ENCODE data around the gene PPIA.

The PPIA gene

DNA sequence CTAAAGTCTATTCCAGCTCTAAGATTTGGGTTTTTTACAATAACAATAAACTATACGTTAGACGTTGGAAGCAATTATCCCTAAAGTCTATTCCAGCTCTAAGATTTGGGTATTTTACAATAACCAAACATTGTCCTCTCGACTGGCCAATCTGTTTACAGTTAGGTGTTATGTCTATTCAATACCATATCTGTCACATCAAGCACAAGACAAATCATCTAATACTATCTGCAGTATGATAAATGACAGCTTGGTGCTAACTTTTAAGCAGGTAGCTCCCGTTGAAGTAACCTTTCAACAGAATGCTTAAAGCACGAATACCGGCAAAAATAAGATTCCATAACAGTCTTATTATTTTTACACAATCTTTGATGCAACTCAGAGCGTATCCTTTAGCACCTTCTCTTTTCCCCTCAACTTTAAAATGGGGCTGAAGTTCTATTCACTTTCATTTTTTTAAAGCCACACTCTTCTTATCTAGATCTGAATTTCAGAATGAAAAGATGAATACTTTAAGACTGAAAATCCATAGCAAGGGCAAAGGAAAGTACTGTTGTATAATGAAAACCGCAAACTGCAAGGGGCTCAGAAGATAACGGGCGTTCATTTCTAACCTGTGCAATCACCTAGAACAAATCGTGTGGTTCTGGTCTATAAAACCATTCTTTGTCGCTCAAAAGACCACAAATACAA, 50.5 kb downstream of the PPIA start:
- in situ Hi-C loops (cut with HindIII; ENCODE audit: low sequenced_read_pairs), result no loop called here
- DNase-seq (ENCODE audit: low read depth), result no peak
- TF ChIP-seq, protein P1, sequence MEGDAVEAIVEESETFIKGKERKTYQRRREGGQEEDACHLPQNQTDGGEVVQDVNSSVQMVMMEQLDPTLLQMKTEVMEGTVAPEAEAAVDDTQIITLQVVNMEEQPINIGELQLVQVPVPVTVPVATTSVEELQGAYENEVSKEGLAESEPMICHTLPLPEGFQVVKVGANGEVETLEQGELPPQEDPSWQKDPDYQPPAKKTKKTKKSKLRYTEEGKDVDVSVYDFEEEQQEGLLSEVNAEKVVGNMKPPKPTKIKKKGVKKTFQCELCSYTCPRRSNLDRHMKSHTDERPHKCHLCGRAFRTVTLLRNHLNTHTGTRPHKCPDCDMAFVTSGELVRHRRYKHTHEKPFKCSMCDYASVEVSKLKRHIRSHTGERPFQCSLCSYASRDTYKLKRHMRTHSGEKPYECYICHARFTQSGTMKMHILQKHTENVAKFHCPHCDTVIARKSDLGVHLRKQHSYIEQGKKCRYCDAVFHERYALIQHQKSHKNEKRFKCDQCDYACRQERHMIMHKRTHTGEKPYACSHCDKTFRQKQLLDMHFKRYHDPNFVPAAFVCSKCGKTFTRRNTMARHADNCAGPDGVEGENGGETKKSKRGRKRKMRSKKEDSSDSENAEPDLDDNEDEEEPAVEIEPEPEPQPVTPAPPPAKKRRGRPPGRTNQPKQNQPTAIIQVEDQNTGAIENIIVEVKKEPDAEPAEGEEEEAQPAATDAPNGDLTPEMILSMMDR (IDR thresholded peaks at IDR 0.05; ENCODE audit: low read depth, low read length, missing control alignments), result no peak
- peak overlapping the region; percentile 69 for H3K4me3 ChIP-seq (ENCODE audit: low read depth, low read length)

GRCh38 chr7:44847509-44847919, 51.0 kb downstream of the PPIA start:
- peak overlapping the region; percentile 69 for H3K4me3 ChIP-seq (ENCODE audit: low read depth, low read length)
- peak; percentile 56 for DNase-seq (ENCODE audit: low read depth)
- in situ Hi-C loops (cut with HindIII; ENCODE audit: low sequenced_read_pairs), result no loop called here
- TF ChIP-seq, protein P1 (IDR thresholded peaks at IDR 0.05; ENCODE audit: low read depth, low read length, missing control alignments), result peak; percentile 82

DNA sequence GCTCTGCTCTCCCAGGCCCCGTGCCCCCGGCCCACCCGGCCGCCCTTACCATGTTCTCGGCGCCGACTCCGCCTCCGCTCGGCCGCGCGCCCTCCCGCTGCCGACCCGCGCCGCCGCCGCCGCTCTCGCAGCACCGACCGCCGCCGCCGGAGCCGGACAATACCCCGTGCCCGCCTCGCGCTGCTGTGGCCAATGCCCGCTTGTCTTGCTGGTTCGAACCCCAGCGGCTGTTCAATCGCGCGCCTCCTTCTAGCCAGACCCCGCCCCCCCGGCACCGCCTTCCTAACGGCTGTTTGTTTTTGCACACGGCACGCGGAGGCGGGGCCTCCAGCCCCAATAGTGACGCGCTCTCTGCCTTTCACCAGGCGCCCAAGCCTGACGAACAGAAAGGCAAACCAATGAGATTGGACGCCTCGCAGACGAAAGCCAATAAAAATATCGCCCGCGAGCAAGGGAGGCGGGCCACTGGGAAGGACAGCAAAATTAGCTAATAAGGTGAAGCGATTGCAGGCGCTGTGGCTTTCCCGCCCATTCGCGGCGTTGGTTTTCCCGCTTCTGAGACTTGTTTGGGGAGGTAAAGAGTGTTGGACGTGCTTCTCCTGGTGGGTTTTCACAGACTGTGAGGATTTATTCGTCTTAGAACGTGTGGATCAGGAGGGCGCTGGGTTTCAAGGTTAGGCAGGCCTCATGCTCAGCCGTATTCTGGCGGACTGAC, 51.6 kb downstream of the PPIA start, which contains the start of gene H2AZ2:
Gene H2AZ2, minus strand, starts transcription at position 168 of the 715 bp plus-strand sequence. Its CDS starts 116 bp downstream, at position 52.
- peak within 1 kb of the TSS; percentile 70 for H3K4me3 ChIP-seq (ENCODE audit: low read depth, low read length)
- DNase-seq (ENCODE audit: low read depth), result peak; percentile 99
- in situ Hi-C loops (cut with HindIII; ENCODE audit: low sequenced_read_pairs), result no loop called here
- TF ChIP-seq, protein P1 (IDR thresholded peaks at IDR 0.05; ENCODE audit: low read depth, low read length, missing control alignments), result no peak

DNA sequence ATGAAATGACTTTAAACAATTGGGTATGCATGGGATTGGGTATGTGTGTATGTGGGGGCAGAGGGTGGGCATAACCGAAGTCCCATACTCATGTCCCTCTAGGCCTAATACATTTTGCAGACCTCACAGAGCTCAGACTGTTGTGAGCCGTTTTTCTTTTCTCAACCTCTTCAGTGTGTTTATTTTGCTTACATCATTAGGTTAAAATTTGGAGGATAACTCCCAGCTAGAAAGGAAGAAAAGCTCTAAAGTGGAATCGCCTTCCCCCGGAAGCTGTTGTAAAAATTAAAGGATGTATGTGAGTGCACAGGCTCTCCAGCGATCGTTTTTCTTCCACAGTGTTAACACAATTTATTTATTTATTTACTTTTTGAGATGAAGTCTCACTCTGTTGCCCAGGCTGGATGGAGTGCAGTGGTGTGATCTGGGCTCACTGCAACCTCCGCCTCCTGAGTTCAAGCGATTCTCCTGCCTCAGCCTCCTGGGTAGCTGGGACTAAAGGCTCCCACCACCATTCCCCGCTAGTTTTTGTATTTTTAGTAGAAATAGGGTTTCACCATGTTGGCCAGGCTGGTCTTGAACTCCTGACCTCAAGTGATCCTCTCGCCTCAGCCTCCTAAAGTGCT, 52.9 kb downstream of the PPIA start:
- TF ChIP-seq, protein P1 (IDR thresholded peaks at IDR 0.05; ENCODE audit: low read depth, low read length, missing control alignments), result no peak
- H3K4me3 ChIP-seq (ENCODE audit: low read depth, low read length), result peak overlapping the region; percentile 70
- no peak for DNase-seq (ENCODE audit: low read depth)
- in situ Hi-C loops (cut with HindIII; ENCODE audit: low sequenced_read_pairs), result no loop called here

GRCh38 chr7:44849885-44850544, 53.5 kb downstream of the PPIA start:
- H3K4me3 ChIP-seq (ENCODE audit: low read depth, low read length), result no peak overlapping the region
- TF ChIP-seq, protein P1 (IDR thresholded peaks at IDR 0.05; ENCODE audit: low read depth, low read length, missing control alignments), result no peak
- no peak for DNase-seq (ENCODE audit: low read depth)
- in situ Hi-C loops (cut with HindIII; ENCODE audit: low sequenced_read_pairs), result no loop called here

DNA sequence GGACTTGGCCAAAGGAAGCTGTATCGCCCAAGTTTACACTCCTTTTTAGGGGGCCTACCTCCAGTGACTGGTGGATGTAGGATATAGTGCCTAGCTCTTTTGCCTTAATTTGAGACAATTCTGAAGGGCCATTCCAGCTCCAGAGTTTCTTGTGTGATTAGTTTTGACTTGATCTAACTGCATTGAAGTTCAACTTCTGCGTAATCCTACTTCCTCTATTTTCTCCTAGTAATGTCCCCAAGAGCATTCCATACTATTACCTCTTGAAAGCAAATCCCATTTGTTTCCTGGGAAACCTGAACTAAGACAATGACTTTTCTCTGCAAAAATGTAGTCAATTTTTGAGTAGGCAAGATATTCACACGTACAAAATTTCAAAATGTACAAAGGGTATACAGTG, 56.1 kb downstream of the PPIA start:
- DNase-seq (ENCODE audit: low read depth), result no peak
- TF ChIP-seq, protein P1 (IDR thresholded peaks at IDR 0.05; ENCODE audit: low read depth, low read length, missing control alignments), result no peak
- in situ Hi-C loops (cut with HindIII; ENCODE audit: low sequenced_read_pairs), result no loop called here
- H3K4me3 ChIP-seq (ENCODE audit: low read depth, low read length), result no peak overlapping the region
